ENCODE data around the gene IMPG1. TPM values are rescaled to one million over a fixed set of nuclear protein-coding genes. Genes with fewer than 3 reads are reported as not detected.

The IMPG1 gene
- total and polyA plus RNA-seq, 11 donors = not detected

DNA sequence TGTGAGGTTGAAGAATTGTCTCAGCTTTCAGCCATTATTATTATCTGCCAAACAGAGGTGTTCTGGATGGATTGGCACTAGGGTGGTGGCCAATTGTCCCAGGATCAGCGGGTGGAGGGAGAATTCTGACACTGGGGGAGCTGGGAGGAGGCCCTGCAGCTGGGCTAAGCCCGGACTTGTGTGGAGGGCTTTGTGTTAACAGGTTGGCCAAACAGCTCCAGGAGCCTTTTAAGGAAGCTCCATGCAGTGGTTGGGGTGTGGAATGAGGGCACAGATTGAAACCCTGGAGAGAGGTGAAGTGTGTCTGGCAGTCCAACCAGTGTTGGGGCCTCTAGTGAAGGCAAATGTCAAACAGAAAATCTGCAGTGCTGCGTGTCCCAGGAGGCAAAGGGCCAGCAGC lies 135.8 kb downstream of the IMPG1 start:
- TF ChIP-seq, protein P1, sequence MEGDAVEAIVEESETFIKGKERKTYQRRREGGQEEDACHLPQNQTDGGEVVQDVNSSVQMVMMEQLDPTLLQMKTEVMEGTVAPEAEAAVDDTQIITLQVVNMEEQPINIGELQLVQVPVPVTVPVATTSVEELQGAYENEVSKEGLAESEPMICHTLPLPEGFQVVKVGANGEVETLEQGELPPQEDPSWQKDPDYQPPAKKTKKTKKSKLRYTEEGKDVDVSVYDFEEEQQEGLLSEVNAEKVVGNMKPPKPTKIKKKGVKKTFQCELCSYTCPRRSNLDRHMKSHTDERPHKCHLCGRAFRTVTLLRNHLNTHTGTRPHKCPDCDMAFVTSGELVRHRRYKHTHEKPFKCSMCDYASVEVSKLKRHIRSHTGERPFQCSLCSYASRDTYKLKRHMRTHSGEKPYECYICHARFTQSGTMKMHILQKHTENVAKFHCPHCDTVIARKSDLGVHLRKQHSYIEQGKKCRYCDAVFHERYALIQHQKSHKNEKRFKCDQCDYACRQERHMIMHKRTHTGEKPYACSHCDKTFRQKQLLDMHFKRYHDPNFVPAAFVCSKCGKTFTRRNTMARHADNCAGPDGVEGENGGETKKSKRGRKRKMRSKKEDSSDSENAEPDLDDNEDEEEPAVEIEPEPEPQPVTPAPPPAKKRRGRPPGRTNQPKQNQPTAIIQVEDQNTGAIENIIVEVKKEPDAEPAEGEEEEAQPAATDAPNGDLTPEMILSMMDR (IDR thresholded peaks at IDR 0.05) = no peak
- no peak for TF ChIP-seq POLR2A (IDR thresholded peaks at IDR 0.05)
- 55 to 87% (median 68%) methylated on average over 3 of the region's 3 CpGs for WGBS, 4 donors
- no peak overlapping the region for H3K4me3 ChIP-seq
- peaks cover 0 to 3% (median 0%) of the 10 kb centered on the region in 9 donors for H3K27me3 ChIP-seq
- intact Hi-C loops (cut with DNase I) = loop anchor here (5.0 to 10.0 kb wide), 11 partner anchors 408 to 1521 kb away; no protein-coding TSS in a partner anchor
- DNase-seq = no peak
- H3K4me1 ChIP-seq = peaks cover 0 to 19% (median 4%) of the 10 kb centered on the region in 12 donors
- no peaks in the 10 kb centered on the region for H3K36me3 ChIP-seq
- no peaks in the 10 kb centered on the region for H3K9me3 ChIP-seq
- no peak overlapping the region for H3K27ac ChIP-seq
- no peak for ATAC-seq

DNA sequence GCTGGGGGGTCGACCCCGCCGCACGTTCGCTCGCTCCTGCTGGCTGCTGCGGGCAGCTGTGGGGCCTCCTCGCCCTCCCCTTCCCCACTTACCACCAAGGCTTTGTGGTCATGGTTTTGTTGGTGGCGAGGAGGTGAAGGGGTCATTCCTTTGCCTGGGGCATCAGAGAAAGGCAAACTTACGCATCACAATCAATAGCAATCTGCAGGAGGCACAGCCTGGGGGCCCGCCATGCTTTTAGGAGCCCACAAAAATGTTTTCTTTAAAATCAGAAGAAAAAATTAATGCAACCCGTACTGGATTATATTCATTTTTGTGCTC lies 137.0 kb downstream of the IMPG1 start:
- ATAC-seq (no peak), DNase-seq (no peak)
- TF ChIP-seq POLR2A (IDR thresholded peaks at IDR 0.05) = no peak
- TF ChIP-seq, protein P1 (IDR thresholded peaks at IDR 0.05) = no peak
- H3K27ac ChIP-seq = no peak overlapping the region
- WGBS, 4 donors = 42 to 90% (median 51%) methylated on average over 4 to 12 of the region's 12 CpGs
- peaks cover 0 to 14% (median 4%) of the 10 kb centered on the region in 12 donors for H3K4me1 ChIP-seq
- H3K9me3 ChIP-seq = no peaks in the 10 kb centered on the region
- H3K36me3 ChIP-seq = no peaks in the 10 kb centered on the region
- peak overlapping the region in 10 of 12 donors; percentile 26 to 53 (median 43) for H3K4me3 ChIP-seq
- intact Hi-C loops (cut with DNase I) = loop anchor here (2.0 to 10.0 kb wide), 12 partner anchors 409 to 1522 kb away; no protein-coding TSS in a partner anchor
- peaks cover 0 to 3% (median 0%) of the 10 kb centered on the region in 9 donors for H3K27me3 ChIP-seq

DNA sequence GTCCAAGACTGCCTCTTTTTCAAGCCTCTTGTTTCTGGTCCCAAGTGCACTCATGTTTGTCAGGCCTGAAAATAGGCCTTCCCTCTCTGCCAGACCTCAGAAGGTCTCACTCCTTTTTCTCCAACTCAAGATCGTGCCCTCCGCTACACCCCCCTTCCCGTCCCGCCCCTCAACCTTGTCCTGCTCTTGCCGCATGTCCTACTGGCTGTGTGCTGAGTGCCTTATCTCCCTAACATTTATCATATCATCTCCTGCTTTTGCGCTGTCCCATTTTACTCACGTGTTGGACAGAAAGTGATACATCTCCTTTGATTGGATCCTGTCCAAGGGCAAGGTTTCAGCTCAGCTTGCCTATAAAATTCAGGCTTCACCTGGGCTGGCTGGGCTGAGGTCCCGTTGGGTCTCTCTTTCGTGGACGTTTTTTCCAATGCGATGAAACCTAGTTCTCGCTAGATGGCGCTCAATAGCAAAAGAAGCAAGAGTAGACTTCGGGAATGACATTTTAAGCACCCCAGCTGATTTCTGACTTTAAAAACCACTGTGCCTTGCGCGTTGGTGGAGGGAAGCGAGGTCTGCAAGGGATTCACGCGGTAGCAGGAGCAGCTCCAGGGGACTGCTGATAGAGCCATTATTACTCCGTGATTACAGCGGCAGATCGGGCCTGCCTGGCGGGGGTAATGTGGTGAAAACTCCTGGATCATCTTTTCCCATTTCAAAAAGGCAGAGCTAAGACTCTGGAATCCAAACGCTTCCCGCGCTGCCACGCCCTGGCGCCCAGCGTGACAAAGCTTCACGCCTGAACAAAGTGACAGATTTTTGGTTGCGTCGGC lies 137.6 kb downstream of the IMPG1 start:
- intact Hi-C loops (cut with DNase I) = loop anchor here (2.0 to 10.0 kb wide), 12 partner anchors 410 to 1522 kb away; no protein-coding TSS in a partner anchor
- Histone ChIP-seq H3K4me3 (peak overlapping the region in 10 of 12 donors; percentile 26 to 53 (median 43)), H3K27ac (no peak overlapping the region), H3K27me3 (peaks cover 0 to 3% (median 0%) of the 10 kb centered on the region in 9 donors), H3K36me3 (no peaks in the 10 kb centered on the region), H3K9me3 (no peaks in the 10 kb centered on the region), H3K4me1 (peaks cover 0 to 14% (median 4%) of the 10 kb centered on the region in 12 donors)
- TF ChIP-seq, protein P1 (IDR thresholded peaks at IDR 0.05) = peak; percentile 46 to 78 (median 70)
- TF ChIP-seq POLR2A (IDR thresholded peaks at IDR 0.05) = no peak
- WGBS, 4 donors = 3 to 5% (median 4%) methylated on average over 23 to 32 of the region's 32 CpGs
- ATAC-seq (peak; percentile 56 to 79 (median 76)), DNase-seq (peak in 3 of 5 donors; percentile 24 to 34 (median 28))

DNA sequence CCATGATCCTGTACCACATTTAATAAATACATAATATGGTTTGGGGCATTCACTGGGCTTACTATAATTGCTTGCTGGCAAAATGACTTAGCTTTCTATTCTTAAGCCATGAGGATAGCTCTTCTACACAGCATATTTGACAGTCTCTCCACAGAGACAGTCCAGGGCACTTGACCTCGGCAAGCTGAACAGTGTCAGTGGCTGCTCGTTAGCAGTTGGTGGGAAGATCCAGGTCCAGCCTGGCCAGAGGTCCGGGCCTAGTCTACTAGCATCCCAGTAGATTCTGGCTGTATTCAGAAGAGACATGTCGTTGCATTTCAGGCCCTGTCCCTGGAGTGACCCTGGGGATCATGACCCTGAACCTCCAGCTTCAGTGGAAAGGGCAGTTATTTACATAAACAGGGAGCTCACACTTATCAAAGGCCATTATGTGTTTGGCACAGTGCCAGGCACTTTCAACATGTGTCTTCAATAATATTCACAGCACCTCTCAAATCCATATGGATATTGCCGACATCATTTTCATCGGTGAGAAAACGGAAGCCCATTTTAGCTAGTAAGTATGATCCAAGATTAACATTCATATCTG lies 139.0 kb downstream of the IMPG1 start:
- TF ChIP-seq, protein P1 (IDR thresholded peaks at IDR 0.05) = no peak
- no peak for TF ChIP-seq POLR2A (IDR thresholded peaks at IDR 0.05)
- ATAC-seq (peak in 2 of 4 donors; percentile 19 to 30), DNase-seq (no peak)
- H3K4me3 ChIP-seq = no peak overlapping the region
- no peaks in the 10 kb centered on the region for H3K9me3 ChIP-seq
- peaks cover 0 to 14% (median 4%) of the 10 kb centered on the region in 12 donors for H3K4me1 ChIP-seq
- no peak overlapping the region for H3K27ac ChIP-seq
- intact Hi-C loops (cut with DNase I) = loop anchor here in 9 of 10 donors (2.0 to 10.0 kb wide), 9 partner anchors 411 to 1524 kb away; no protein-coding TSS in a partner anchor
- 59 to 71% (median 64%) methylated on average over 7 of the region's 7 CpGs for WGBS, 4 donors
- no peaks in the 10 kb centered on the region for H3K36me3 ChIP-seq
- H3K27me3 ChIP-seq = peaks cover 0 to 3% (median 0%) of the 10 kb centered on the region in 9 donors
